Activated T-cell treated with anti-CD3 and anti-CD28 coated beads, Interleukin-2, amount 50 U/mL, for 48 hours (primary cell): Measurements from ENCODE around the gene NRARP.
"Not testable (repeated sequence)": the region's sequence is repeated elsewhere in the genome, so short reads cannot be mapped to it uniquely, and the experiment has no call there.

Experiments
- DNase-seq, 2 experiments: peaks; one replicate each; pipeline ENCODE4 v3.0.0-alpha.2; 2020

The NRARP gene

GRCh38 chr9:137302118-137302448 is at the start of gene NRARP:
NRARP (minus strand) TSS chr9:137302271; CDS start chr9:137301928, 343 bp downstream.
- DNase-seq: peak; percentile 94

DNA sequence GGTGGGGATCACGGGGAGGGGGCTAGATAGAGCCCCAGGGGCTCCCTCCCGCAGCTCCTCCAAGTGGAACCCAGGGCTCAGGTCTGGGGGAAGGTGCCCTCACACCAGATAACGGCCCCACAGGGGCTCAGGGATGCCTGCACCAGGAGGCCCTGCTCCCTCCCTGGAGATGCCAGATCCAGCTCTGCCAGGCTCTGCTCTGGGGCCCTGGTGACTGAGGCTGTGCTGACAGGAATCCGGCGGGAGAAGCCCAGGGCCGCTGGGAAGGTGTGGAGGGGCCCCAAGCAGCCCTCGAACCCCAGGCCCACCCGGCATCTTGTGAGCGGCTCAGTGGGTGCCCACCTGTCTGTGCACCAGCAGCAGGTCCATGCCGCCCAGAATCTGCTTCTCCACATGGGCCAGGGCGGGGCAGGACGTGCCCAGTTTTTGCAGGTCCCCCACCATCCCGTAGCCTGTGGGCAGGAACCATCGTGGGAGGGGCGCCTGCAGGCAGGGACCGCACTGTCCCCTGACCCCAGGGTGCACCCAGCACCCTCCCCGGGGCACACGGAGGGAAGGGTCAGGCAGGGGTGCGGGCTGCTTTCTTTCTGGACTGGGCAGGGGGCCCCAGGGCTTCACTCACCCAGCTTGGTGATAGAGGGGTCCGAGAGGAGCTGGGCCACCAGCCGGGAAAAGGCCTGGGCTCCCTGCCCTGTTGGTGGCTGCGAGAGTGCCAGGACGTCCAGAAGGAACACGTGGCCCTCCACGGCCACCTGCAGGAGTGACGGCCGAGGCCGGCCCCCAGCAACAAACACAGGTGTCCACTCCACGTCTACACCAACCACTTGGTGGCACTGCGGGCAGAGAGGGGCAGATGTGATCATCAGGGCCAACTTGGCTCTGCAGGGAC is 48.9 kb upstream of the NRARP start:
- DNase-seq: no peak

- no peak for DNase-seq
Observed at GRCh38 chr9:137349471-137350033, 47.5 kb upstream of the NRARP start.

- DNase-seq: no peak
Observed at GRCh38 chr9:137348769-137349470, 46.8 kb upstream of the NRARP start.

- DNase-seq: no peak
Observed at GRCh38 chr9:137347928-137348327, 45.9 kb upstream of the NRARP start.

- no peak for DNase-seq
Observed at GRCh38 chr9:137342482-137342881, 40.4 kb upstream of the NRARP start.

DNA sequence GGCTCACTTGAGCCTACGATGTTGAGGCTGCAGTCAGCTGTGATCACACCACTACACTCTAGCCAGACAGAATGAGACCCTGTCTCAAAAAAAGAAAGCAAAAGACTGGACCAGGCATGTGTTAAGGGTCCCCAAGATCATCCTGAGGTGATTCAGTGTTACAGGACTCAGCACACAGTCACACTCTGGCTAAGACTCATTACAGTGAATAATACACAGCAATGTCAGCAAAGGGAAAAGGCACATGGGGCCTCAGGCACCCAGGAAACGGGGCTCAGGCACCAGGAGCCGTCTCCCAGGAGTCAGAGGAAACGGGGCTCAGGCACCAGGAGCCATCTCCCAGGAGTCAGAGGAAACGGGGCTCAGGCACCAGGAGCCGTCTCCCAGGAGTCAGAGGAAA is 39.2 kb upstream of the NRARP start:
- DNase-seq: no peak

DNA sequence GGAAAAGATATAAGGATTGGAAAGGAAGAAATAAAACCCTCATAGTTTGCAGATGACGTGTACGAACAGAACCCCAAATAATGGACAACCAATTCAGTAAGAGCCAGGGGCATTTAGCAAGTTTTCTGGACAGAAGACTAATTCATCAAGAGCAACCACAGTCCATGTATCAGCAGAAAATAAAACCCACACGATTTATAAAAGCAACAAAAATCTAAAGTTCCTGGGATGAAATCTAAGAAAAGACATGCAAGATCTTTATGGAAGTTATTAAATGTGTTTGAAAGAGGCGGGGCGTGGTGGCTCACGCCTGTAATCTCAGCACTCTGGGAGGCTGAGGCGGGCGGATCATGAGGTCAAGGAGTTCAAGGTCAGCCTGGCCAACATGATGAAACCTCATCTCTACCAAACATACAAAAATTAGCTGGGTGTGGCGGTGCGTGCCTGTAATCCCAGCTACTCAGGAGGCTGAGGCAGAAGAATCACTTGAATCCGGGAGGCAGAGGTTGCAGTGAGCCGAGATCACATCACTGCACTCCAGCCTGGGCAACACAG is 37.9 kb upstream of the NRARP start:
- not testable (repeated sequence) for DNase-seq

DNA sequence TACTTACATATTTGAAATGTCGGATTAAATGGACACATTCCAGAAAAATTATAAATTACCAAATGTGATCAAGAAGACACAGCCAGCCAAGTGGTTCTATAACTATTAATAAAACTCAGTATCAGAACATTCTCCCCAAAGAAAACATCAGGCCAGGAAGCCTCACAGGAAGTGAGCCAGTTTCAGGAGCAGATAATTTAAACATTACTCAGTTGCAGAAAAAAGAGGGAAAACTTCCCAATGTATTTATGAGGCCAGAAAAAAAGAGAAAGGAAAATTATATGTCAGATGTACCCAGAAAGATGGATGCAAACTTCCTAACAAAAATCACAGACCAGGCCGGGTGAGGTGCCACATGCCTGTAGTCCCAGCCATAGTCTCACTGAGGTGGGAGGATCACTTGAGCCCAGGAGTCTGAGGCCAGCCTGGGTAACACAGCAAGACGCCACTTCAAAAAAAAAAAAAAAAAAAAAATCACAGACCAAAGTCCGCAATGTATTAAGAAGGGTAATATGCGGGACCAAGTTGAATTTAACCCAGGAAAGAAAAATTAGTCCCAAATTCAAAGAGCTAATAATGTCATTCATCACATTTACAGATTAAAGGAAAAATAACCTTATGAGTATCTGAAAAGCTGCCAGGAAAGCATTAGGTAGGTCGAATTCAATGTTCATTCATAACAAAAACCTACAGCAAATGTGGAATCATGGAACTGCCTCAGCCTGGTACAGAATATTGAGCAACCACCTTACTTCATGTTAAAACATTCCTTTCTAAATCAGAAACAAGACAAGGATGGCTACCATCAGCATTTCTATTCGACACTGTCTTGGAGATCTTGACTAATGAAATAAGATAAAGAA is 37.2 kb upstream of the NRARP start:
- no peak for DNase-seq

- no peak for DNase-seq
Observed at GRCh38 chr9:137336735-137337134, 34.7 kb upstream of the NRARP start.

- DNase-seq: no peak
Observed at GRCh38 chr9:137333016-137333671, 31.1 kb upstream of the NRARP start.

- no peak for DNase-seq
Observed at GRCh38 chr9:137331929-137332328, 29.9 kb upstream of the NRARP start.

- DNase-seq: no peak
Observed at GRCh38 chr9:137330689-137331088, 28.6 kb upstream of the NRARP start.

- not testable (repeated sequence) for DNase-seq
Observed at GRCh38 chr9:137329590-137329989, 27.5 kb upstream of the NRARP start.

- DNase-seq: not testable (repeated sequence)
Observed at GRCh38 chr9:137327641-137328550, 25.8 kb upstream of the NRARP start.

DNA sequence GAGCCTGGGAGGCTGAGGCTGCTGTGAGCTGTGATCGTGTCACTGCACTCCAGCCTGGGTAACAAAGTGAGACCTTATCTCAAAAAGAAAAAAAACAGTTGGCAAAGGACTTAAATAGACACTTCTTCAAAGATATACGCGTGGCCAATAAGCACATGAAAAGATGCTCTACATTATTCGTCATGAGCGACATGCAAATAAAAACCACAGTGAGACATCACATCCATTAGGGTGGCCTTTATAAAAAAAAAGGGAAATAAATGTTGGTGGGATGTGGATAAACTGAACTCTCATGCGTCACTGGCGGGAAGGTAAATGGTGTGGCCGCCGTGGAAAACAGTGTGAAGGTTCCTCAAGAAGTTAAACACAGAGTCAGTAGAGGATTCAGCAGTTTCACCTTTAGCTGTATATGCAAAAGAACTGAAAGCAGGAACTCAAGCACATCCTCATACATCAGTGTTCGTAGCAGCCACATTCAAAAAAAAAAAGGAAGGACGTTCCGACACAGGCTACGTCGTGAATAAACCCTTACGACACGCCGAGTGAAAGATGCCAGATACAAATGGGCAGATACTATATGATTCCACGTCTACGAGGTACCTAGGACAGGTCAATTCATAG is 24.5 kb upstream of the NRARP start:
- DNase-seq: no peak

DNA sequence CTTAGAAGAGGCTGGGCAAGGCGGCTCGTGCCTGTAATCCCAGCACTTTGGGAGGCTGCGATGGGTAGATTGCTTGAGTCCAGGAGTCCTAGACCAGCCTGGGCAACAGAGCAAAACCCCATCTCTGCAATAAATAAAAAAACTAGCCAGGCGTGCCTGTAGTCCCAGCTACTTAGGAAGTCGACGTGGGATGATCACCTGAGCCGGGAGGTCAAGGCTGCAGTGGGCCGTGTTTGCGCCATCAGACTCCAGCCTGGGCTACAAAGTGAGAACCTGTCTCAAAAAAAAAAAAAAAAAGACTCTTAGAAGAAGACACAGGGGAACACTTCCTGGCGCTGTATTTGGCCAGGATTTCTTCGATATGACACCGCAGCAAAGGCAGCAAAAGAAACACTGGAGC is 23.7 kb upstream of the NRARP start:
- DNase-seq: no peak

DNA sequence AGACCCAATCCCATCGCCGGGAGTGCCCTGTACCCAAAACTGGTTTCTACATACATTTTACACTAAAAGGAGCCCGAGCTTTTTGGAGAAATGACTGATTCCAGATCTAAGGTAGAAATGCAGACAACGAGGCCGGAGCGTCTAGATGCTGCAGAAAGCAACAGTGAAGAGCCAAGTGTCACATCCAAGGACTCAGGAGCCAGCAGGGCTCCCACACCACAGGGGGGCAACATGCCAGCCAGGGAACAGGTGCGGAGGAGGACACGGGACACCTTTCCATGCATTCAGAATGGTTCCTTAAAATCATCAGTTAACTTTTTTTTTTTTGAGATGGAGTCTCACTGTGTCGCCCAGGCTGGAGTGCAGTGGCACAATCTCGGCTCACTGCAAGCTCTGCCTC is 23.1 kb upstream of the NRARP start:
- DNase-seq: no peak

DNA sequence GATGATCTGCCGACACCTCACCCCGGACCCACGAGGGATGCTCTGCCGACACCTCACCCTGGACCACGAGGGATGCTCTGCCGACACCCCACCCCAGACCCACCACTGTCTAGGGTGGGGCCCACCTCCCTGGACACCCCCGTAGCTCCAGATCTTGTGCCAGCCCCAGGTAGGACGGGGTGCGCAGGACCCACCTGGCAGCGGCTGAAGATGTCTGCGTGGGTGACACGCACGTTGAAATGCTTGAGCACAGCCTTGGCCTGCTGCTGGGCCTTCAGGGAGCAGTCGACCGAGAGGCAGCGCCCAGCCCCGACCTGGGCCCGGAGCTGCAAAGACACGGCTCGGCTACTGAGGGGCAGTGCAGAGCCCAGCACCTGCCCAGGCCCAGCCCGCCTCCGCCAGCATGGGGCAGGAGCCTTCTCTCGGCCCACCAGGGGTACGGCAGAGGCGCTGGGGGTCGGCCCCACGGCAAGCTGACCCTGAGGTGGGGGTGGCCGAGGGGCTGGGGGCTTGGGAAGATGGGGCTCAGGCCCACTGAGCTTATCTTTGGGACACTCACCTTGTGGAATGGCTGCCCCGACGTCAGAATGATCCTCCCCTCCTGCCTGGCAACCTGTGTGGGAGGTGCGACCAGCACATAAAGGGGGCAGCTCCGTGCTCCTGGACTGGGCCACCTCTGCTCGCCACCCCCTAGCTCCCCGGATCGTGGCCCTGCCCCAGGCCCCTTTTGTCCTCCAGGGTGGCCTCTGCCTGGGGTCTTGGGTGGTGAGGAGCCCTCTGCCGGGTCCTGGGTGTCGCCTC is 21.7 kb upstream of the NRARP start:
- DNase-seq: no peak
